Stomach (tissue), 4 donors: ENCODE measurements around the gene FOXP2.

Experiments used
- CTCF ChIP-seq, 7 experiments: fragments of 450-650 bp in 4 of 7; fragments of 200-600 bp in 3 of 7; sonication (generic) in 3 of 7; IDR thresholded peaks; one replicate each; pipeline ENCODE4 v1.5.1; 2016 to 2019; ENCODE audit warnings: antibody characterized with exemption in 7 of 7, control low read depth in 2 of 7, mild to moderate bottlenecking in 1 of 7
- POLR2A ChIP-seq, 4 donors: fragments of 450-650 bp; IDR thresholded peaks; one replicate each; pipeline ENCODE4 v1.6.1; 2016; ENCODE audit warnings: antibody characterized with exemption in 4 of 4, control low read depth in 2 of 4, mild to moderate bottlenecking in 1 of 4, moderate library complexity in 1 of 4
- POLR2AphosphoS5 ChIP-seq, 3 donors: sonication (generic); formaldehyde crosslinking; IDR thresholded peaks; one replicate each; pipeline ENCODE4 v1.6.1; 2016; ENCODE audit warnings: antibody characterized with exemption in 3 of 3

GRCh38 chr7:114630201-114630990 is 215.8 kb downstream of the FOXP2 start:
- TF ChIP-seq CTCF (IDR thresholded peaks at IDR 0.05) (no peak), POLR2AphosphoS5 (IDR thresholded peaks at IDR 0.05) (no peak), POLR2A (IDR thresholded peaks at IDR 0.05) (no peak)
